SKM-1 (cell line): Measurements from ENCODE around the gene WDR5.

Source experiments
- DNase-seq: peaks from one replicate; lab custom pipeline; 2025; ENCODE audit not compliant: unreplicated experiment; lab: John Stamatoyannopoulos, UW

WDR5 gene

DNA sequence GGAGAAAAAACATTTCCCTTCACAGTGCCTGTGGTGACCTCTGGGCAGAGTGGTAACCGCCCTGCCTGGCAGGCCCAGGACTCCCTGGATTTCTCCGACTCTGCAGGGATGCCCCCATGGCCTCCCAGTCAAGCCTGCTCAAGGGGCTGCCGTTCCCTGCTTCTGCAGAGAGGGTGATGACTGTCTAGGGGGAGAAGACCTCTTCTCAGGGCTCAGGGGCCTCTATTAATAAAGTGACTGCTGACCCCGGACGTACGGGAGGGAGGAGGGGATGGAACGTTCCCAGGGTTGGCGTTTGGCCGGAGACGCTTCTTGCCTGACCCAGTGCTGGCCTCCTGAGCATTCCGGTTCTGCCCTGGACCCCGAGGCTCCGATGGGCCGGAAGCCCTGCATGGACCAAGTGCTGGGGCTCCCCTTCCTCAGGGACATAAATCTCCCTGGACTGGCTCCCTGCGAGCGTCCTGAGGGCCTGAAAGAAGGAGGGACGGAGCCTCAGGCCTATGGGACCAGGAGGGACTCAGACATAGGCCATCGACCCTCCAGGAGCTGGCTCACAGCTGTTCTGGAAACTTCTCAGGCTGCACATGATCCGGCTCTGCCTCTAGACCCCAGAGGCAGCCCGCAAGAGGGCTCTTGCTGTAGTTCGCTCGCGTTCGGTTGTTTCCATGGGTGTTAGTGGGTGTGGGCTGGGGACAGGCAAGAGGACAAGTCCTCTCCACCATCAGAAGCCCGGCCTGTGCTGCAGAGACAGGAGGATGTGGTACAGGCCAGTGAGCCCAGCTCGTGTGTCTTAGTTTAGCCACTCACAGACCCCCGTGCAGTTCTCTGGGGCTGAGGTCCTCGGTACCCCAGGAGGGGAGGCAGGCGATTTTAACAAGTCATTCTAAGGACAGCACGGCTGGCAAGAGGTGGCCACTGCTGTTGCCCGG is 36.6 kb downstream of the WDR5 start:
- no peak for DNase-seq

DNA sequence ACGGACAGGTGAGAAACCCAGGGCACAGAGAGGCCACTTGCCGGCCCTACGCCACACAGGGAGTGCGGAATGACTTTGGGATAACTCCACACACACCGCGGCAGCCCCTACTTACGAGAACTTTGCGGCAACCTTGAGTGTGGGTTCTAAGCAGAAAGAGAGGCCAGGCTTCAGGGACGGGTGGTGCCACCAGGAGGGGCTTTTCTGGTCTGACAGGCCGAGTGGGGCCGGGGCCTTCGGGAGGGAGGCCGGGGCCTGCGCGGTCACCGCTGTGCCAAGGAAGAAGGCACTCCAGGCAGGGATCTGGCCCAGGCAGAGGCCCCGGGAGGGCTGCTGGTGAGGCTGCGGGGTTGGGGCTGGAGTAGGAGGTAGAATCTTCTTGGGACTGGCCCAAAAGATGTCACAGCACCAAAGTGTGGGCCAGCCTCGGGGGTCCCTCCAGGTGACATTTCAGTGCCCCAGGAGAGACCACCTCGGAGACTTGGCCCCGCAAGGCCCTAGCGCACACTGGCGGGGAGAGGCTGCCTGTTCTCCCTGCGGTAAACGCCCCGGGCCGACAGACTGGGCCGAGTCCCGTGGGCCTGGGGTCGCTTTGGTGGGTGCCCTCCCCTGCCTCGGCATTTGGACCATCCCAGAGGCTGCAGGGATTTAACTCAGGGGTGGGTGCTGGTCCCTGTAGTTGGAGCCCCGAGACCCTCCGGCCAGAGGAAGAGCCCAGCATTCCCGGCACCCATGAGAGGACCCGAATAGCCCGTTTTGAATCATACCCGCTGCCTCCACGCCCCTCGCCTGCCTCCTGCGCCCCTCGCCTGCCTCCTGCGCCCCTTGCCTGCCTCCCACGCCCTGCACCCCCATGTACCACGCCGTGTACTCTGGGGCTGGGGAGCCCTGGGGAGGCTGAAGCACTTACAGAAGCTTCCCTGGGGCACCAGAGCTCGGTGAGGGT is 37.5 kb downstream of the WDR5 start:
- DNase-seq: no peak

- DNase-seq: no peak
Observed at GRCh38 chr9:134174073-134174449, 38.2 kb downstream of the WDR5 start.

DNA sequence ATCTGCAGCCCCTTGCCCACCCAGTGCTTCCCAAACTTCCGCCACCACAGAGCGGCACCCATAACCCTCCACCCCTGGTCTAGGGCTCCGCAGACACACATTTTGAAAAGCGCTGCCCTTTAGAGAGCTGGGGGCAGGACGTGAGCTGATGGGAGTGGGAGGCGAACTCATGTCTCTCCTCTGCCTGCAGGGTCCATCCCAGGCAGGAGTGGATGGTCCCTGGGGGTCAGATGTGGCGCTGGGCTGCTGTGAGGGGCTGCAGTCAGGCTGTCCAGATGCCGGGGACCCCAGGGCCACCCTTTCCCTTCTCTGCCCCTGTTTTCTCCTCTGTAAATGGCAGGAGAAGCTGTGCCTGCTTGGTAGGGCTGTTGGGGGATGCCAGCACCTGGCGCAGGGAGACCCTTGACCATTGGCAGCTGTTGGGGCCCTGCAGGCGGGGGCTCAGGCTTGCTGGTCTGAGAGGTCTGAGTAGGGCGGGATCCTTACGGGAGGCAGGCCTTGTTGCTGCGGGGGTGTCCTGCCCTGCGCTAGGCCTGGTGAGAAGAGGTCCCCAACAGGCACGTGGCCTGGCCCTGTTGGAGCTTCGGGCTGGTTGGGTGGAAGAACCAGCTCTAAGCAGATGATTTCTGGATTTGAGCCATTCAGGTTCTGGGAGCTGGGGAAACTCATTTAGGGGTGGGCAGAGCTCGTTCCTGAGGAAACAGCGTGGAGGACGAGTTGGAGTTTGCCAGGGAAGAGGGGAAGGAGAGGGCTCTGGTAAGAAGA is 38.8 kb downstream of the WDR5 start:
- DNase-seq: no peak

DNA sequence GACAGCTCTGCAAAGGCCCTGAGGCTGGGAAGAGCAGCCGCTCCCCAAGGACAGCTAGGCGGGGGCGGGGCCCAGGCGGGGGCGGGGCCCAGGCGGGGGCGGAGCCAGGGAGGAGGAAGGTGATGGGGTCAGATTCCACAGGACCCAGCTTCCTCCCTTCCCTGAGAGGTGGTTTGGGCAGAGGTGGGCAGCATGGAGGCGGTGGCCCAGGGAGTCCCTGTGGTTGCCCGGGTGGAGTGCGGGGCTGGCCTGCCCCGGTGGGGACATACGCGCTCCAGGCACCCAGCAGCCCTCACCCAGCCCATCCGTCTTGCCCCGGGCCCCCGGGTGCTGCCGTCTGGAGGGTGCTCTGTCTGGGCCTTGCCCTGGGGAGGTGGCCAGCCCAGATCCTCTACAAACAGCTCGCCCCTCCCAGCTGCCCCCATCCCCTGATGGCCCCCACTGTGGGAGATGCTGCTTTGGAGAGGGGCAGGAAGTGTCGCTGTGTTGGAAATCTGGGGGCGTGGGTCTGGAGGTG is 39.5 kb downstream of the WDR5 start:
- no peak for DNase-seq

GRCh38 chr9:134175808-134176598 is 40.1 kb downstream of the WDR5 start:
- no peak for DNase-seq

DNA sequence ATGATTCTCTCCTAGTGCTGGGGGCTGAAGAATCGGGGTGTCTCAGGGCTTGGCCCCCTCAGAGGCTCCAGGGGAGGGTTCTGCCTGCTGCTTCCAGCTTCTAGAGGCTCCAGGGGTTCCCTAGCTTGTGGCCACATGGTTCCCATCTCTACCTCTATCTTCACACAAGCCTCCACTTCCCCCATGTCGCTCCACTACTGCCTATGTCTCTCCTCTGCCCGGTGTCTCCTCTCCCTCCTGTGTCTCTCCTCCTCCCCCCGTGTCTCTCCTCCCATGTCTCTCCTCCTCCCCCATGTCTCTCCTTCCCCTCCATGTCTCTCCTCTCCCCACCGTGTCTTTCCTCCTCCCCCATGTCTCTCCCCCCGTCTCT is 40.7 kb downstream of the WDR5 start:
- DNase-seq: no peak

- DNase-seq: no peak
Observed at GRCh38 chr9:134177186-134177585, 41.3 kb downstream of the WDR5 start.

DNA sequence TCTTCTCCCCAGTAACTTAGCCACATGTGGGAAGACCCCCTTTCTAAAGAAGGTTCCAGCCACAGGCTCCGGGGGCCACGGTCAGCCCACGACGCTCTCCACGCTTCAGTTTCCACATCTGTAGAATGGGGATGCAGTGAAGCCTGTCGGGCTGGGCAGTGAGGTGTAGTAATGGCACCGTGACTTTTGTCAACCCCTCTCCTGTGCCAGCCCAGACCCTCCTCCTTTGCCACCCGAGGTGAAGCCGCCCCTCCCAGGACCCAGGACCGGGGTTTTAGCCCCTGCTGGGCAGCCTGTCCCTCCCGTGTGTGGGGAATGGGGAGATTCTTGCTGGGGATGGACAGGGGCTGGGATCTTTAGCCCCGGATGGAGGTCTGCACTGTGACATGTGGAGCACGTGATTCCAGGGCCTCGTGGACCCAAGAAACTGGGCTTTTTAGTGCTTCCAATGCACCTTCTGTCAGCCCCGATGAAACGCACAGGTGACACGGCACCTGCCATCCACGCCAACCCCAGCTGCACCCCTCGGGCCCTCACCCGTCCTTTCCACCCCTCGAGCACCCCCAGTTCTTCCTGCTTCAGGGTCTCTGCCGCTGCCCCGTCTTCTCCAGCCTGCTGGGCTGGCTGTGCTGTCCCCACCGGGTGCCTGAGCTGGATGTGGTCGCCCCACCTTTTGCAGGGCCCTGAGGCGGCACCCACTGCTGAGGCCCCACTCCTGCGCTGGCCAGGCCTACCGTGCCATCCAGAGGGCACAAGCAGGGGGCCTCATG is 41.9 kb downstream of the WDR5 start:
- DNase-seq: no peak

DNA sequence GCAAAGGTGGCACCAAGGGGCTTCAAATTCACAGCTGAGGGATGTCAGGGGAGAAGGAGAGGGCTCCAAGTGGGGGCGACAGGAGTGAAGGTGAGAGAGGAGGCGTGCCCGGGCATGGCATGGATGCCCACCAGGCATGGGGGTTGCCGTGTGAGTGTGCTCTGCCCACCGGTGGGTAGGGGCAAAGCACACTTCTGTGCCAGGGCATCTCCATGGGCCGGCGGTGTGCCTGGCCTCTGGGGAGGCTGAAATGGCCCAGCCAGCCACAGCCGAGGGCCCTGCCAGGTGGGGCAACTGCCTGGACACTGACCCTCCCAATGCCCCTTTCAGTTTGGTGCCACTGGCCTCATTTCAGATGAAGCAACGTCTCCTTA is 42.5 kb downstream of the WDR5 start:
- no peak for DNase-seq

DNA sequence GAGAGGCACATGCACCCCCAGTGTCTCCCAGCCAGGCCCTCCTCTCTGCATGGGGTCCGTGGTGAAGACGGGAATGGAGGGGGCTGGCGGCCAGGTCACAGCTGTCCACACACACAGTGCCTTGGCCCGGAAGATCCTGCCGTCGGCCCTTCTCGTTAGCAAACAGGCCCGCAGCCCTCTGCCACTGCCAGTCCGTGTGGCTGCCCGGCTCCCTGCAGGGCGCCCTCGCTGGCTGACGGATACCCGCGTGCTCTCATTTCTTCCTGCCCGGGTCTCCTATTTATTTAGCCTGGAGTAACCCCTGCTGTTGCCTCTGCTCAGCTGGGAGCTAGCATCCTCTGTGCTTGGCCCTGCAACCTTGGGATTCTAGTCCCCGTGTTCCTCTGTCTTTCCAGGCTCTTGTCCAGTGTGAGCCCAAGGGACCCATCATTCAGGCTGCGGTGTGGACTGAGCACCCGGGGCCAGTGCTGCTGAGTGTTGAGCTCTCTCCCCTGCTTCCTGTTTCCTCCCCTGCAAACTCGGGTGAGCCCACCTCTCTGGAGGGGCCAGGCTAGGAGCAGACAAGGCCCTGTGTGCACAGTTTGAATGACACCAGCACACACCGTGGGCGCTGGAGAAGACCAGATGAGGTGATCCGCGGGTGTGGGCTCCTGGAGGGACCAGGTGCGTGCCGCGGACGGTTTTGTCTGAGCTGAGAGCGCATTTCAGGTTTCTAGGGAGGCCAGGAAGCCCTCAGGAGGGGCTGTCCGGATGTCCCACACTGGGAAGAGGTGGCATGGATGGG is 43.1 kb downstream of the WDR5 start:
- no peak for DNase-seq

GRCh38 chr9:134179595-134179917 is 43.7 kb downstream of the WDR5 start:
- no peak for DNase-seq

- no peak for DNase-seq
Observed at GRCh38 chr9:134179918-134180785, 44.3 kb downstream of the WDR5 start.

GRCh38 chr9:134180786-134181647 is 45.1 kb downstream of the WDR5 start:
- no peak for DNase-seq

- DNase-seq: no peak
Observed at GRCh38 chr9:134181648-134182034, 45.8 kb downstream of the WDR5 start.

DNA sequence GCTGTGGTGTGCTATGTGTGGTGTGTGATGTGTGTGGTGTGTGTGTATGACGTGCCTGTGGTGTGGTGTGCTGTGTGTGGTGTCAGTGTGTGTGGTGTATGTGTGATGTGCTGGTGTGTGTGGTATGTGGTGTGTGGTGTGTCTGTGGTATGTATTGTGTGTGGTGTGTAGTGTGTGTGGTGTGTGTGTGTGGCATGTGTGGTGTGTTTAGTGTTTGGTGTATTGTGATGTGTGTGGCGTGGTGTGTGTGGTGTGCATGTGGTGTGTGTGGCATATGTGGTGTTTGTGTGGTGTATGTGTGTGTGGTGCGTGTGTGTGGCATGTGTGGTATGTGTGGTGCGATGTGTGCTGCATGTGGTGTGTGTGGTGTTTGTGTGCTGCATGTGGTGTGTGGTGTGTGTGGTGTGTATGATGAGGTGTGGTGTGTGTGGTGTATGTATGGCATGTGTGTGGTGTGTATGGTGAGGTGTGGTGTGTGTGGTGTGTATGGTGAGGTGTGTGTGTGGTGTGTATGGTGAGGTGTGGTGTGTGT is 46.7 kb downstream of the WDR5 start:
- no peak for DNase-seq

- DNase-seq: no peak
Observed at GRCh38 chr9:134185536-134186011, 49.7 kb downstream of the WDR5 start.
